K562 (cell line): ENCODE data around the gene NCAPD2. TPM values are rescaled to one million over a fixed set of nuclear protein-coding genes. Genes with fewer than 3 reads are reported as not detected.

Experiments
- ATAC-seq: fragments of 200-7000 bp; cut with Tn5 transposase; 3 replicates; pipeline ENCODE4 v1.9.1; 2020; ENCODE audit warnings: moderate library complexity
- BruUV-seq: library from RNA; stranded (reverse); fragments of 400-500 nt; replicated peaks from 2 replicates; lab custom pipeline; 2021; lab: Mats Ljungman, UMichigan
- CTCF ChIA-PET: fragments of 300-600 bp; formaldehyde crosslinking; extraction: SDS; loops from one replicate; lab custom pipeline; 2021; ENCODE audit warnings: low intra/inter-chr PET ratio; lab: Yijun Ruan, JAX
- POLR2A ChIA-PET: fragments of 300-600, 350-650 bp; sonication (Branson Sonifier 250); formaldehyde crosslinking; extraction: SDS; loops from one replicate; lab custom pipeline; 2021; ENCODE audit warnings: antibody characterized with exemption, inconsistent platforms; lab: Yijun Ruan, JAX
- DNase-seq, 4 experiments: peaks; one replicate each; pipeline versions ENCODE4 v3.0.0 to v3.0.0-alpha.2; 2011 to 2018; ENCODE audit warnings: low spot score in 3 of 4, mixed read lengths in 3 of 4; ENCODE audit errors: extremely low read depth in 1 of 4
- FAIRE-seq: peaks from 2 replicates; lab custom pipeline; 2011; peaks lifted over from hg19 to GRCh38; lab: Jason Lieb, UNC
- H2AFZ ChIP-seq: 2 replicates; pipeline ENCODE4 v1.6.0; 2011; ENCODE audit warnings: low read depth, low read length, control low read depth, inconsistent platforms
- H3K27ac ChIP-seq: fragments of 200-600 bp; 3 replicates; pipeline ENCODE4 v1.8.0; 2011; ENCODE audit warnings: low read depth, mild to moderate bottlenecking, control low read depth, inconsistent platforms, low read length, moderate library complexity, mixed read lengths; ENCODE audit errors: extremely low read depth
- H3K27me3 ChIP-seq, 2 experiments: fragments of 300-600 bp in 1 of 2; 2 replicates in 1 of 2; 3 replicates in 1 of 2; pipeline versions ENCODE4 v1.6.0 to v1.8.0; 2011; ENCODE audit warnings: inconsistent platforms in 2 of 2, low read length in 2 of 2, mild to moderate bottlenecking in 1 of 2, mixed read lengths in 1 of 2, moderate library complexity in 1 of 2; ENCODE audit not compliant: control insufficient read depth in 2 of 2, insufficient read depth in 2 of 2
- H3K36me3 ChIP-seq: fragments of 300-600 bp; 3 replicates; pipeline ENCODE4 v1.8.0; 2011; ENCODE audit warnings: mild to moderate bottlenecking, low read length, inconsistent platforms; ENCODE audit not compliant: control insufficient read depth, insufficient read depth
- H3K4me1 ChIP-seq, 2 experiments: fragments of 200-600 bp in 1 of 2; replicated peaks in 1 of 2; 2 replicates in 1 of 2; 3 replicates in 1 of 2; pipeline versions ENCODE4 v1.5.1 to v1.8.0; 2011; ENCODE audit warnings: inconsistent platforms in 2 of 2, low read length in 2 of 2, mild to moderate bottlenecking in 1 of 2, mixed read lengths in 1 of 2, moderate library complexity in 1 of 2; ENCODE audit not compliant: control insufficient read depth in 2 of 2, insufficient read depth in 2 of 2
- H3K4me2 ChIP-seq: 2 replicates; pipeline ENCODE4 v1.6.1; 2011; ENCODE audit warnings: low read length, control low read depth, inconsistent platforms, mixed read lengths; ENCODE audit not compliant: insufficient read depth
- H3K4me3 ChIP-seq: fragments of 200-600 bp; sonication (generic), shearing (Covaris generic); 2 replicates; pipeline ENCODE4 v1.5.1; 2016; ENCODE audit warnings: control low read depth, inconsistent platforms
- H3K79me2 ChIP-seq: fragments of 200-600 bp; 3 replicates; pipeline ENCODE4 v1.8.0; 2011; ENCODE audit warnings: low read length, inconsistent platforms; ENCODE audit not compliant: control insufficient read depth, insufficient read depth
- H3K9ac ChIP-seq, 2 experiments: 2 replicates each; pipeline versions ENCODE4 v1.6.0 to v1.6.1; 2011; ENCODE audit warnings: low read depth in 2 of 2, low read length in 2 of 2, control low read depth in 1 of 2, inconsistent platforms in 1 of 2, mild to moderate bottlenecking in 1 of 2, mixed read lengths in 1 of 2; ENCODE audit not compliant: insufficient read depth in 1 of 2
- H3K9me1 ChIP-seq: one replicate; pipeline ENCODE4 v1.6.0; 2011; ENCODE audit warnings: inconsistent platforms, mild to moderate bottlenecking, low read length, moderate library complexity; ENCODE audit not compliant: control insufficient read depth, insufficient read depth
- H3K9me3 ChIP-seq: replicated peaks from 2 replicates; pipeline ENCODE4 v1.5.1; 2011; ENCODE audit warnings: low read depth, low read length, inconsistent platforms; ENCODE audit not compliant: control insufficient read depth, insufficient read depth
- H4K20me1 ChIP-seq: replicated peaks from 2 replicates; pipeline ENCODE4 v1.6.1; 2011; ENCODE audit warnings: low read length, inconsistent platforms, mixed read lengths; ENCODE audit not compliant: control insufficient read depth, insufficient read depth
- CBX8 ChIP-seq: fragments of 200-600 bp; sonication (generic); IDR thresholded peaks from 2 replicates; pipeline ENCODE4 v1.6.1; 2012; ENCODE audit warnings: borderline replicate concordance, mixed run types, low read depth, mild to moderate bottlenecking, moderate library complexity, mixed read lengths, low read length, control low read depth, inconsistent platforms; ENCODE audit not compliant: poor library complexity, severe bottlenecking; ENCODE audit errors: extremely low read depth
- FOS ChIP-seq: IDR thresholded peaks from 3 replicates; pipeline ENCODE4 v1.6.1; 2011; ENCODE audit not compliant: insufficient read length; ENCODE audit errors: extremely low read depth
- FOXO4 ChIP-seq: fragments of 450-650 bp; formaldehyde crosslinking; IDR thresholded peaks from 2 replicates; pipeline ENCODE4 v1.4.0; 2020; ENCODE audit warnings: mild to moderate bottlenecking, moderate library complexity
- GABPB2 ChIP-seq: fragments of 250-450 bp; sonication (Bioruptor Pico); conservative IDR thresholded peaks from 2 replicates; pipeline ENCODE4 v1.5.1; 2021; ENCODE audit warnings: mild to moderate bottlenecking
- GTF2A2 ChIP-seq: IDR thresholded peaks from 2 replicates; pipeline ENCODE4 v1.6.1; 2016; ENCODE audit warnings: mild to moderate bottlenecking, missing genetic modification characterization, missing compliant biosample characterization
- KDM1A ChIP-seq, 2 experiments: fragments of 450-650 bp; IDR thresholded peaks; 2 replicates each; pipeline ENCODE4 v1.6.1; 2016; ENCODE audit warnings: mild to moderate bottlenecking in 2 of 2
- PHF20 ChIP-seq: fragments of 450-650 bp; IDR thresholded peaks from 2 replicates; pipeline ENCODE4 v1.6.1; 2018; ENCODE audit not compliant: partially characterized antibody
- PKNOX1 ChIP-seq: fragments of 450-650 bp; IDR thresholded peaks from 2 replicates; pipeline ENCODE4 v1.6.1; 2016
- RBM17 ChIP-seq: fragments of 200-400 bp; formaldehyde crosslinking; IDR thresholded peaks from 2 replicates; pipeline ENCODE4 v1.6.1; 2017; ENCODE audit warnings: low read depth, mild to moderate bottlenecking, low read length, borderline replicate concordance
- RFX1 ChIP-seq: fragments of 450-650 bp; IDR thresholded peaks from 2 replicates; pipeline ENCODE4 v1.6.1; 2016; ENCODE audit warnings: mild to moderate bottlenecking, moderate library complexity
- RREB1 ChIP-seq: fragments of 250-450 bp; sonication (Bioruptor Pico); IDR thresholded peaks from 2 replicates; pipeline ENCODE4 v1.4.0; 2020
- SMARCA4 ChIP-seq: fragments of 450-650 bp; IDR thresholded peaks from 2 replicates; pipeline ENCODE4 v1.6.1; 2016
- TFAM ChIP-seq: fragments of 250-450 bp; sonication (Bioruptor Pico); conservative IDR thresholded peaks from 2 replicates; pipeline ENCODE4 v1.5.0; 2021; ENCODE audit warnings: mild to moderate bottlenecking, moderate library complexity
- ZKSCAN3 ChIP-seq: fragments of 250-450 bp; sonication (Bioruptor Pico); IDR thresholded peaks from 2 replicates; pipeline ENCODE4 v1.4.0; 2020
- WGBS: fragments of 100-300 bp; shearing (Covaris generic); methylation state at CpG from one replicate; pipeline ENCODE4 v1.1.6; 2016; ENCODE audit warnings: low coverage, mixed read lengths; ENCODE audit not compliant: insufficient coverage; ENCODE audit errors: missing lambda C conversion rate; 5-methylcytosine and 5-hydroxymethylcytosine counted together
- in situ Hi-C: fragments of 300-500 bp; cut with MboI; formaldehyde crosslinking; loops from 4 replicates; pipeline ENCODE4 v1.15.0; 2018; ENCODE audit warnings: inconsistent platforms, mixed read lengths
- intact Hi-C: fragments of 100-400 bp; cut with micrococcal nuclease; formaldehyde crosslinking; loops from 2 replicates; pipeline ENCODE4 v1.14.2; 2022
- polyA plus RNA-seq, 8 experiments: library from polyadenylated mRNA; depleted of rRNA in 4 of 8; stranded (reverse) in 5 of 8; unstranded in 3 of 8; fragments of >200 nt; fragmentation: Nextera tagmentation in 2 of 8; fragmentation: Illumina TruSeq in 1 of 8; extraction: Ambion mirVana in 2 of 8; extraction: Trizol in 1 of 8; gene quantifications; 2 replicates each; pipeline versions ENCODE4 v1.2.1 to v1.2.3, GENCODE V29; 2011 to 2014; ENCODE audit warnings: inconsistent platforms in 1 of 8, missing spikeins in 1 of 8
- total RNA-seq, 7 experiments: library from RNA; depleted of rRNA in 6 of 7; stranded (reverse); fragments of >200 nt in 6 of 7; fragmentation: Illumina TruSeq in 2 of 7; extraction: Trizol in 2 of 7; gene quantifications; 2 replicates each; pipeline versions ENCODE4 v1.2.1 to v1.2.3, GENCODE V29; 2011 to 2021; ENCODE audit warnings: low replicate concordance in 1 of 7

The NCAPD2 gene
- total and polyA plus RNA-seq, 9 of the 15 experiments (the other 6 are each of a cell fraction or from before 2014, with no cell fraction given): 16.9 to 93.7 (median 68.3) TPM

- H3K27me3 ChIP-seq: no peaks in the 10 kb centered on the region
- ChIA-PET CTCF (no interaction called here), POLR2A (interaction anchor here (1.2 kb wide), 1 partner anchor 14 kb away, joined by 4 read pairs; the partner anchor contains the start of gene GAPDH)
- 79% methylated on average over 1 of the region's 1 CpG for WGBS
- H3K4me3 ChIP-seq: no peak overlapping the region
- BruUV-seq: no TSS peak
- H3K4me2 ChIP-seq: no peak overlapping the region; the same call in 1 of the 2 replicates
- no peaks in the 10 kb centered on the region for H3K9me1 ChIP-seq
- no peak overlapping the region for H2AFZ ChIP-seq
- no peaks in the 10 kb centered on the region for H4K20me1 ChIP-seq
- no peak for TF ChIP-seq ZKSCAN3 (CRISPR knock-in tag)
- no peak for TF ChIP-seq PKNOX1
- no peak for TF ChIP-seq GTF2A2 (tag)
- TF ChIP-seq RBM17: no peak
- no peak for TF ChIP-seq PHF20
- no peak for TF ChIP-seq FOS
- TF ChIP-seq FOXO4: no peak
- TF ChIP-seq KDM1A (IDR thresholded peaks at IDR 0.05): no peak
- TF ChIP-seq RFX1: no peak
- TF ChIP-seq TFAM: no peak
- no peak for TF ChIP-seq GABPB2
- no peak for TF ChIP-seq SMARCA4
- no peak for TF ChIP-seq CBX8
- no peak for TF ChIP-seq RREB1 (CRISPR knock-in tag)
- no peaks in the 10 kb centered on the region for H3K36me3 ChIP-seq
- no peak for DNase-seq
- in situ Hi-C loops (no loop called here), intact Hi-C loops (no loop called here)
- H3K9me3 ChIP-seq: no peaks in the 10 kb centered on the region
- FAIRE-seq: no peak
- H3K79me2 ChIP-seq: no peaks in the 10 kb centered on the region
- no peak overlapping the region for H3K27ac ChIP-seq
- ATAC-seq: no peak
- peaks cover 30 to 61% of the 10 kb centered on the region in 2 experiments; a peak in 4 of 5 replicates for H3K4me1 ChIP-seq
- H3K9ac ChIP-seq: peak overlapping the region in 1 of 2 experiments; percentile 74; a peak in 2 of 4 replicates
These were observed 53.7 kb downstream of the NCAPD2 start for GRCh38 chr12:6547566-6547965.
